Measurements from ENCODE around the gene GNAT1. TPM values are rescaled to one million over a fixed set of nuclear protein-coding genes. Genes with fewer than 3 reads are reported as not detected.

The GNAT1 gene
- total RNA-seq, 1 donor from 2014 or later, result 4.7 TPM

- Histone ChIP-seq H3K4me1 (peaks cover 12 to 15% of the 10 kb centered on the region in 2 donors), H3K4me3 (peak within 1 kb of the TSS; percentile 55 to 72), H3K9me3 (no peaks in the 10 kb centered on the region), H3K27ac (no peak within 1 kb of the TSS), H3K36me3 (no peaks in the 10 kb centered on the region), H3K27me3 (no peaks in the 10 kb centered on the region)
- no peak for TF ChIP-seq CTCF (IDR thresholded peaks at IDR 0.05)
- intact Hi-C loops (cut with DNase I), result no loop called here
- DNase-seq (ENCODE audit: low spot score in 2 of 2), result no peak
Measured at GRCh38 chr3:50204804-50205412, 13.5 kb downstream of the GNAT1 start, which contains the start of gene SLC38A3. Gene SLC38A3, plus strand, starts transcription at chr3:50205271. Its CDS starts 8,929 bp downstream, at chr3:50214200.

GRCh38 chr3:50205413-50206276 is 14.2 kb downstream of the GNAT1 start:
- TF ChIP-seq CTCF (IDR thresholded peaks at IDR 0.05), result no peak
- Histone ChIP-seq H3K9me3 (no peaks in the 10 kb centered on the region), H3K27ac (no peak overlapping the region), H3K27me3 (no peaks in the 10 kb centered on the region), H3K4me3 (peak overlapping the region; percentile 55 to 72), H3K36me3 (no peaks in the 10 kb centered on the region), H3K4me1 (peaks cover 12 to 15% of the 10 kb centered on the region in 2 donors)
- intact Hi-C loops (cut with DNase I), result no loop called here
- no peak for DNase-seq (ENCODE audit: low spot score in 2 of 2)

GRCh38 chr3:50207359-50208042 is 16.1 kb downstream of the GNAT1 start:
- DNase-seq (ENCODE audit: low spot score in 2 of 2), result no peak
- Histone ChIP-seq H3K27me3 (no peaks in the 10 kb centered on the region), H3K9me3 (no peaks in the 10 kb centered on the region), H3K4me1 (peaks cover 12 to 15% of the 10 kb centered on the region in 2 donors), H3K4me3 (no peak overlapping the region), H3K27ac (no peak overlapping the region), H3K36me3 (no peaks in the 10 kb centered on the region)
- intact Hi-C loops (cut with DNase I), result no loop called here
- TF ChIP-seq CTCF (IDR thresholded peaks at IDR 0.05), result no peak

DNA sequence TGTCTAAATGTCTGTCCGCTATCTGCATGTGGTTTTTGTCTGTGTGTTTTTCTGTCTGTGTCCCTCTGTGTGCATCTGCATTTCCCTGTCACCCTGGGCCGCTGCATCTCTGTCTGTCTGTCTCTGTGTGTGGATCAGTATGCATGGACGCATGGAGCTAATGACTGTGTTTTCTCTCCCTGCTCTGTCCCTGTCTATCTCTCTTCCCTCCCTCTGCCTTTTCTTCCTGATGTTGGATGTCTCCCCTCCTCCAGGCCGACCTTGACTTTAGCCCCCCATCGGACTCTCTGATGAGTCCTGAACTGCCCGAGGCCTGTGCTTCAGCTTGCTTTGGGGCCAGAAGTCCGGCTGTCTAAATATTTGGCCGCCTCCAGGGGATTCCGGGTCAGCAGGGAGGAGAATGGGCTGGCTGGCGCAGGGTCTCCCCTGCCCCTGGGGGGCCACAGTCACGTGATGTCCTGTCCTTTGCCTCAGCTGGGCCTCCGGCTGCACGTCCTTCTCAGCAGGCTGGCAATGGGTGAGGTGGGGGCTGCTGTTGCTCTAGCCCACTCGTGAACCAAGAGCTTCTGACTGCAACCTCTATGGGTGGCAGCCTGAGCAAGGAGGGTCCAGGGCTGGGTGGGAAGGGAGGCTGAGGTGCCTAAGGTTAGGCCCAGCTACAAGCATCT is 17.4 kb downstream of the GNAT1 start:
- H3K4me3 ChIP-seq, result no peak overlapping the region
- H3K27ac ChIP-seq, result no peak overlapping the region
- no peaks in the 10 kb centered on the region for H3K36me3 ChIP-seq
- TF ChIP-seq CTCF (IDR thresholded peaks at IDR 0.05), result no peak
- peaks cover 12 to 15% of the 10 kb centered on the region in 2 donors for H3K4me1 ChIP-seq
- intact Hi-C loops (cut with DNase I), result no loop called here
- DNase-seq (ENCODE audit: low spot score in 2 of 2), result no peak
- H3K9me3 ChIP-seq, result no peaks in the 10 kb centered on the region
- H3K27me3 ChIP-seq, result no peaks in the 10 kb centered on the region

- no peak overlapping the region for H3K27ac ChIP-seq
- no peaks in the 10 kb centered on the region for H3K9me3 ChIP-seq
- no peaks in the 10 kb centered on the region for H3K27me3 ChIP-seq
- no peaks in the 10 kb centered on the region for H3K36me3 ChIP-seq
- H3K4me1 ChIP-seq, result peaks cover 7% of the 10 kb centered on the region in 2 donors
- H3K4me3 ChIP-seq, result no peak overlapping the region
- intact Hi-C loops (cut with DNase I), result no loop called here
- no peak for DNase-seq (ENCODE audit: low spot score in 2 of 2)
- no peak for TF ChIP-seq CTCF (IDR thresholded peaks at IDR 0.05)
Measured at GRCh38 chr3:50210176-50210509, 18.7 kb downstream of the GNAT1 start.

All from ascending aorta (tissue), 2 donors.